Keratinocyte (primary cell): ENCODE results near the gene STMN3. TPM values are rescaled to one million over a fixed set of nuclear protein-coding genes. Genes with fewer than 3 reads are reported as not detected.

Experiments used
- DNase-seq: peaks from one replicate; pipeline ENCODE4 v3.0.0-alpha.2; 2011; ENCODE audit warnings: low read depth, missing footprints, low spot score
- FAIRE-seq: peaks from 2 replicates; lab custom pipeline; 2011; peaks lifted over from hg19 to GRCh38; lab: Jason Lieb, UNC
- H2AFZ ChIP-seq: 2 replicates; pipeline ENCODE4 v1.6.0; 2012; ENCODE audit warnings: low read length, control low read depth, inconsistent platforms; ENCODE audit not compliant: control insufficient read depth
- H3K27ac ChIP-seq: 2 replicates; pipeline ENCODE4 v1.5.1; 2011; ENCODE audit warnings: low read length; ENCODE audit not compliant: control insufficient read depth, insufficient read depth
- H3K27me3 ChIP-seq: 3 replicates; pipeline ENCODE4 v1.6.0; 2011; ENCODE audit warnings: low read length; ENCODE audit not compliant: control insufficient read depth, insufficient read depth; ENCODE audit errors: extremely low read depth
- H3K36me3 ChIP-seq, 2 experiments: 2 replicates in 1 of 2; 3 replicates in 1 of 2; pipeline ENCODE4 v1.5.1; 2011; ENCODE audit warnings: low read length in 2 of 2, mild to moderate bottlenecking in 1 of 2; ENCODE audit not compliant: control insufficient read depth in 2 of 2, insufficient read depth in 2 of 2; ENCODE audit errors: extremely low read depth in 1 of 2
- H3K4me1 ChIP-seq: 3 replicates; pipeline ENCODE4 v1.5.1; 2011; ENCODE audit warnings: low read length; ENCODE audit not compliant: control insufficient read depth, insufficient read depth; ENCODE audit errors: extremely low read depth
- H3K4me2 ChIP-seq: 3 replicates; pipeline ENCODE4 v1.6.0; 2011; ENCODE audit warnings: low read depth, low read length; ENCODE audit not compliant: control insufficient read depth, insufficient read depth; ENCODE audit errors: extremely low read depth
- H3K4me3 ChIP-seq, 3 experiments: fragments of 200-600 bp in 1 of 3; sonication (generic) in 1 of 3; 2 replicates in 2 of 3; 3 replicates in 1 of 3; pipeline ENCODE4 v1.5.1; 2011 to 2016; ENCODE audit warnings: low read length in 3 of 3, mild to moderate bottlenecking in 3 of 3, control low read depth in 2 of 3, inconsistent platforms in 1 of 3, low read depth in 1 of 3, mixed read lengths in 1 of 3, mixed run types in 1 of 3, moderate library complexity in 1 of 3; ENCODE audit not compliant: control insufficient read depth in 2 of 3, insufficient read depth in 2 of 3; ENCODE audit errors: extremely low read depth in 1 of 3
- H3K79me2 ChIP-seq: 2 replicates; pipeline ENCODE4 v1.6.0; 2012; ENCODE audit warnings: low read length; ENCODE audit not compliant: control insufficient read depth, insufficient read depth
- H3K9ac ChIP-seq: 3 replicates; pipeline ENCODE4 v1.6.0; 2011; ENCODE audit warnings: low read length; ENCODE audit not compliant: control insufficient read depth, insufficient read depth; ENCODE audit errors: extremely low read depth
- H3K9me1 ChIP-seq: 3 replicates; pipeline ENCODE4 v1.6.0; 2011; ENCODE audit warnings: low read length; ENCODE audit not compliant: control insufficient read depth, insufficient read depth; ENCODE audit errors: extremely low read depth
- H3K9me3 ChIP-seq: 2 replicates; pipeline ENCODE4 v1.5.1; 2012; ENCODE audit warnings: low read depth, low read length; ENCODE audit not compliant: control insufficient read depth
- H4K20me1 ChIP-seq: 3 replicates; pipeline ENCODE4 v1.6.0; 2011; ENCODE audit warnings: low read length; ENCODE audit not compliant: control insufficient read depth, insufficient read depth; ENCODE audit errors: extremely low read depth
- CTCF ChIP-seq, 3 experiments: IDR thresholded peaks in 1 of 3; conservative IDR thresholded peaks in 1 of 3; optimal IDR thresholded peaks in 1 of 3; 2 replicates in 2 of 3; 3 replicates in 1 of 3; pipeline versions ENCODE3 to v1.5.1; 2011; ENCODE audit warnings: low read length in 3 of 3, mild to moderate bottlenecking in 3 of 3, moderate library complexity in 2 of 3, control low read depth in 1 of 3, inconsistent platforms in 1 of 3; ENCODE audit not compliant: insufficient read depth in 2 of 3; ENCODE audit errors: extremely low read depth in 1 of 3
- EZH2 ChIP-seq: IDR thresholded peaks from one replicate; pipeline ENCODE4 v1.6.1; 2012; ENCODE audit warnings: inconsistent platforms, mild to moderate bottlenecking, low read length, moderate library complexity
- dilution Hi-C: fragments of 300-500 bp; cut with MboI; formaldehyde crosslinking; loops from one replicate; pipeline ENCODE4 v1.7.0; 2020; ENCODE audit warnings: low sequenced_read_pairs; ENCODE audit not compliant: extremely low pct_ligation_motif_present
- polyA plus RNA-seq, 5 experiments: library from polyadenylated mRNA; depleted of rRNA in 3 of 5; stranded (reverse) in 3 of 5; stranded (forward) in 1 of 5; unstranded in 1 of 5; fragments of >200 nt; gene quantifications; 1 replicate in 1 of 5; 2 replicates in 3 of 5; 3 replicates in 1 of 5; pipeline versions ENCODE4 v1.2.1 to v1.2.3, GENCODE V29; 2011 to 2012; ENCODE audit warnings: missing spikeins in 2 of 5, low read depth in 1 of 5, low replicate concordance in 1 of 5

Gene STMN3
- polyA plus RNA-seq, 1 donor (not counting 4 experiments of a cell fraction or from before 2014, with no cell fraction given) = 12.0 TPM

GRCh38 chr20:63697357-63697867, 44.2 kb upstream of the STMN3 start:
- Histone ChIP-seq H3K4me1 (peaks cover 45% of the 10 kb centered on the region), H3K4me2 (peak overlapping the region; percentile 99), H3K9ac (peak overlapping the region; percentile 72), H3K79me2 (peaks cover 16% of the 10 kb centered on the region), H3K27ac (peak overlapping the region; percentile 84), H3K9me1 (no peaks in the 10 kb centered on the region), H3K4me3 (peak overlapping the region; percentile 55 to 92 (median 79)), H2AFZ (no peak overlapping the region), H3K36me3 (peaks cover 1 to 8% of the 10 kb centered on the region in 2 experiments), H4K20me1 (no peaks in the 10 kb centered on the region), H3K27me3 (no peaks in the 10 kb centered on the region), H3K9me3 (no peaks in the 10 kb centered on the region)
- dilution Hi-C loops = no loop called here
- no peak for TF ChIP-seq CTCF (optimal IDR thresholded peaks at IDR 0.05 in 1 of 3, IDR thresholded peaks at IDR 0.05 in 1 of 3, conservative IDR thresholded peaks at IDR 0.05 in 1 of 3; ENCODE audit: extremely low read depth in 1 of 3, insufficient read depth in 2 of 3, low read length in 3 of 3)
- no peak for TF ChIP-seq EZH2
- DNase-seq (no peak), FAIRE-seq (no peak)

- H3K27ac ChIP-seq = peak within 1 kb of the TSS; percentile 84
- no peaks in the 10 kb centered on the region for H4K20me1 ChIP-seq
- TF ChIP-seq CTCF (optimal IDR thresholded peaks at IDR 0.05 in 1 of 3, IDR thresholded peaks at IDR 0.05 in 1 of 3, conservative IDR thresholded peaks at IDR 0.05 in 1 of 3; ENCODE audit: extremely low read depth in 1 of 3, insufficient read depth in 2 of 3, low read length in 3 of 3) = peak in 1 of 3 experiments; percentile 7
- TF ChIP-seq EZH2 = no peak
- DNase-seq = no peak
- H3K9me1 ChIP-seq = no peaks in the 10 kb centered on the region
- H3K4me1 ChIP-seq = peaks cover 48% of the 10 kb centered on the region
- no peaks in the 10 kb centered on the region for H3K27me3 ChIP-seq
- peaks cover 16% of the 10 kb centered on the region for H3K79me2 ChIP-seq
- peak within 1 kb of the TSS; percentile 99 for H3K4me2 ChIP-seq
- peak within 1 kb of the TSS; percentile 55 to 92 (median 79) for H3K4me3 ChIP-seq
- FAIRE-seq = no peak
- peaks cover 1 to 8% of the 10 kb centered on the region in 2 experiments for H3K36me3 ChIP-seq
- H3K9me3 ChIP-seq = no peaks in the 10 kb centered on the region
- H3K9ac ChIP-seq = peak within 1 kb of the TSS; percentile 72
- dilution Hi-C loops = no loop called here
- no peak within 1 kb of the TSS for H2AFZ ChIP-seq
Measured at GRCh38 chr20:63696628-63697356, 43.6 kb upstream of the STMN3 start, which contains the start of gene TNFRSF6B. TNFRSF6B (plus strand) TSS chr20:63696652; CDS start chr20:63696768, 116 bp downstream.
